H54 (cell line): ENCODE data around the gene YDJC.
"Not testable (repeated sequence)": the region's sequence is repeated elsewhere in the genome, so short reads cannot be mapped to it uniquely, and the experiment has no call there.

ENCODE experiments used
- DNase-seq: peaks from one replicate; pipeline ENCODE4 v3.0.0; 2011; ENCODE audit warnings: low spot score, mixed read lengths; ENCODE audit not compliant: insufficient read length
- FAIRE-seq: peaks from 3 replicates; lab custom pipeline; 2011; peaks lifted over from hg19 to GRCh38; lab: Jason Lieb, UNC
- POLR2A ChIP-seq: IDR thresholded peaks from 2 replicates; pipeline ENCODE4 v1.6.1; 2011; ENCODE audit warnings: low read depth, mild to moderate bottlenecking, low read length

YDJC gene

GRCh38 chr22:21593406-21594232 is 36.2 kb downstream of the YDJC start:
- FAIRE-seq: no peak
- no peak for TF ChIP-seq POLR2A

GRCh38 chr22:21592422-21592821 is 37.4 kb downstream of the YDJC start:
- TF ChIP-seq POLR2A: no peak
- no peak for DNase-seq
- FAIRE-seq: no peak

More at GRCh38 chr22:21593406-21594232, 36.2 kb downstream of the YDJC start:
- no peak for DNase-seq

- no peak for FAIRE-seq
- DNase-seq: no peak
- no peak for TF ChIP-seq POLR2A
Observed at GRCh38 chr22:21591695-21592094, 38.1 kb downstream of the YDJC start.

- DNase-seq (no peak), FAIRE-seq (no peak)
- TF ChIP-seq POLR2A: no peak
Observed at GRCh38 chr22:21590809-21591641, 38.8 kb downstream of the YDJC start.

- no peak for FAIRE-seq
- TF ChIP-seq POLR2A: no peak
- no peak for DNase-seq
Observed at GRCh38 chr22:21589396-21589795, 40.4 kb downstream of the YDJC start.

GRCh38 chr22:21587803-21588611 is 41.8 kb downstream of the YDJC start:
- FAIRE-seq (no peak), DNase-seq (no peak)
- TF ChIP-seq POLR2A: no peak

GRCh38 chr22:21585389-21585788 is 44.4 kb downstream of the YDJC start:
- no peak for TF ChIP-seq POLR2A
- DNase-seq (no peak), FAIRE-seq (no peak)

- no peak for FAIRE-seq
- no peak for TF ChIP-seq POLR2A
- no peak for DNase-seq
Observed at GRCh38 chr22:21582801-21583740, 46.8 kb downstream of the YDJC start.

- not testable (repeated sequence) for FAIRE-seq
Observed at GRCh38 chr22:21581009-21581713, 48.7 kb downstream of the YDJC start.

GRCh38 chr22:21580623-21581007 is 49.2 kb downstream of the YDJC start:
- not testable (repeated sequence) for FAIRE-seq, DNase-seq

More at GRCh38 chr22:21581009-21581713, 48.7 kb downstream of the YDJC start:
- DNase-seq: not testable (repeated sequence)

GRCh38 chr22:21579474-21579851 is 50.4 kb downstream of the YDJC start:
- no peak for TF ChIP-seq POLR2A
- DNase-seq (no peak), FAIRE-seq (no peak)
